ENCODE results near the gene MEX3B. TPM values are rescaled to one million over a fixed set of nuclear protein-coding genes. Genes with fewer than 3 reads are reported as not detected.

MEX3B gene
- total RNA-seq, result 7.9 and 9.6 TPM in 2 replicates

GRCh38 chr15:82045892-82046665 is at the start of gene MEX3B:
Gene MEX3B, minus strand, starts transcription at chr15:82046018. Its CDS starts 313 bp downstream, at chr15:82045705.
- peak; percentile 98 for DNase-seq (ENCODE audit: low read depth, low spot score)

GRCh38 chr15:82093774-82094211 is 48.0 kb upstream of the MEX3B start:
- DNase-seq (ENCODE audit: low read depth, low spot score), result peak; percentile 66

GRCh38 chr15:82093325-82093724 is 47.5 kb upstream of the MEX3B start:
- DNase-seq (ENCODE audit: low read depth, low spot score), result no peak

GRCh38 chr15:82091636-82092140 is 45.9 kb upstream of the MEX3B start:
- DNase-seq (ENCODE audit: low read depth, low spot score), result no peak

- DNase-seq (ENCODE audit: low read depth, low spot score), result no peak
Measured at GRCh38 chr15:82086243-82086995, 40.6 kb upstream of the MEX3B start.

- DNase-seq (ENCODE audit: low read depth, low spot score), result no peak
Measured at GRCh38 chr15:82081914-82082762, 36.3 kb upstream of the MEX3B start.

- no peak for DNase-seq (ENCODE audit: low read depth, low spot score)
Measured at GRCh38 chr15:82080774-82081173, 35.0 kb upstream of the MEX3B start.

GRCh38 chr15:82079736-82080135 is 33.9 kb upstream of the MEX3B start:
- no peak for DNase-seq (ENCODE audit: low read depth, low spot score)

- DNase-seq (ENCODE audit: low read depth, low spot score), result no peak
Measured at GRCh38 chr15:82074610-82075009, 28.8 kb upstream of the MEX3B start.

GRCh38 chr15:82072926-82073537 is 27.2 kb upstream of the MEX3B start:
- DNase-seq (ENCODE audit: low read depth, low spot score), result no peak

- no peak for DNase-seq (ENCODE audit: low read depth, low spot score)
Measured at GRCh38 chr15:82066455-82066854, 20.6 kb upstream of the MEX3B start.

GRCh38 chr15:82064824-82065223 is 19.0 kb upstream of the MEX3B start:
- no peak for DNase-seq (ENCODE audit: low read depth, low spot score)

GRCh38 chr15:82062479-82063454 is 16.9 kb upstream of the MEX3B start:
- DNase-seq (ENCODE audit: low read depth, low spot score), result no peak

- DNase-seq (ENCODE audit: low read depth, low spot score), result no peak
Measured at GRCh38 chr15:82060817-82061216, 15.0 kb upstream of the MEX3B start.

GRCh38 chr15:82058517-82059204 is 12.8 kb upstream of the MEX3B start:
- DNase-seq (ENCODE audit: low read depth, low spot score), result no peak

- no peak for DNase-seq (ENCODE audit: low read depth, low spot score)
Measured at GRCh38 chr15:82058026-82058425, 12.2 kb upstream of the MEX3B start.

- DNase-seq (ENCODE audit: low read depth, low spot score), result no peak
Measured at GRCh38 chr15:82056958-82057823, 11.4 kb upstream of the MEX3B start.

- no peak for DNase-seq (ENCODE audit: low read depth, low spot score)
Measured at GRCh38 chr15:82052751-82053150, 6.9 kb upstream of the MEX3B start.
